Measurements from ENCODE around the gene SNAP25.

Gene SNAP25

GRCh38 chr20:10268636-10269035 is 50.0 kb downstream of the SNAP25 start:
- no peak for DNase-seq

- no peak for DNase-seq
These were observed 52.0 kb downstream of the SNAP25 start for GRCh38 chr20:10270630-10271029.

GRCh38 chr20:10271494-10272219 is 53.0 kb downstream of the SNAP25 start:
- no peak for DNase-seq

GRCh38 chr20:10276878-10277580 is 58.4 kb downstream of the SNAP25 start:
- no peak for DNase-seq

- no peak for DNase-seq
These were observed 59.0 kb downstream of the SNAP25 start for GRCh38 chr20:10277616-10278015.

GRCh38 chr20:10278412-10278811 is 59.8 kb downstream of the SNAP25 start:
- DNase-seq: no peak

- DNase-seq: no peak
These were observed 61.6 kb downstream of the SNAP25 start for GRCh38 chr20:10280018-10280908.

GRCh38 chr20:10281911-10282310 is 63.3 kb downstream of the SNAP25 start:
- DNase-seq: no peak

GRCh38 chr20:10282979-10283456 is 64.4 kb downstream of the SNAP25 start:
- DNase-seq: no peak

GRCh38 chr20:10286356-10286755 is 67.7 kb downstream of the SNAP25 start:
- no peak for DNase-seq

- DNase-seq: no peak
These were observed 69.8 kb downstream of the SNAP25 start for GRCh38 chr20:10288421-10288820.

- DNase-seq: no peak
These were observed 70.5 kb downstream of the SNAP25 start for GRCh38 chr20:10288954-10289646.

- DNase-seq: no peak
These were observed 73.1 kb downstream of the SNAP25 start for GRCh38 chr20:10291568-10292248.

GRCh38 chr20:10297223-10297622 is 78.6 kb downstream of the SNAP25 start:
- DNase-seq: no peak

GRCh38 chr20:10297684-10298240 is 79.1 kb downstream of the SNAP25 start:
- no peak for DNase-seq

GRCh38 chr20:10300582-10301446 is 82.2 kb downstream of the SNAP25 start:
- DNase-seq: no peak

- no peak for DNase-seq
These were observed 85.2 kb downstream of the SNAP25 start for GRCh38 chr20:10303852-10304251.

- DNase-seq: no peak
These were observed 85.9 kb downstream of the SNAP25 start for GRCh38 chr20:10304471-10305046.

GRCh38 chr20:10306440-10307358 is 88.1 kb downstream of the SNAP25 start:
- DNase-seq: no peak

All from stimulated activated CD4-positive, alpha-beta T cell treated with anti-CD3 and anti-CD28 coated beads, Interleukin-12 subunit alpha, Interleukin-12 subunit beta, amount 100 ng/mL, for 4 hours (primary cell).